Stimulated activated CD4-positive, alpha-beta T cell treated with anti-CD3 and anti-CD28 coated beads, Interleukin-1b, Interleukin-23, amount 100 ng/mL, for 1 hour (primary cell): Measurements from ENCODE around the gene DUT.

Experiments used
- DNase-seq, 2 donors: peaks; one replicate each; pipeline ENCODE4 v3.0.0-alpha.2; 2020; ENCODE audit warnings: low read depth in 2 of 2

The DUT gene

DNA sequence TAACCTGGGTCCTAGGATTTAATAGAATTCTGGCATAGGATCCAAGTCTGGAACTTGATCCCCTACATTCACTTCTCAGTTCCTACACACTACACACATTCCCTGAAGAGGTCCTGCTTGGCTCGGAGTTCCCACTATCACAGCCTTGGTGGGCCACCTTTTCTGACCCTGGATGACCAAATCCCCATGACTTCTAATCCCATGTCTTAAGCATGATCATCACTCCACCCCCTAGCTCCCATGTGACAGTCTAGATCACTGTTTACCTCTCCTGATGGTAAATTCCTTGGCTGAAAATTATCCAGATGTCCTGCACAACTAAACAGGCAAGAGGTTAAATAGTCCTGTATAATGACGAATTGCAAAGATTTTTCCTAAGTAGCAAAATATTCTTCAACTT is 40.3 kb downstream of the DUT start:
- no peak for DNase-seq

DNA sequence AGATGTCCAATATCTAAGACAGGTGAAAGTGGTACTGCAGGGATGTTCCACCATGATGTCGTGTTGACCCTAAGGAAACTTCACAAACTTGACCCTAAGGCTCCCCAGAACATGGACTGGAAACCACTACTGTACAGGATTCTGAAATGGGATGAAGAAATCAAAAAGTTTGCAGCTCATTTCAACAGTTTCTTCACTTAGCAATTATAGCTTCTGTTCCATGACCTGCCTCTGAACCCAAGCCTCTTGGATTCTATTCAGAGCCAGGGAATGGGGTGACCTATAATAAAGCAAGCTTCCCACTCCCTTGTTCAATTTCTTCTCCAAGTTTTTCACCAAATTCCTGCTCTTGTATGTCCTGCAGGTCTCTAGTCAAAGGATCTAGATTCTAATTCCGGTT is 40.7 kb downstream of the DUT start:
- DNase-seq: no peak

DNA sequence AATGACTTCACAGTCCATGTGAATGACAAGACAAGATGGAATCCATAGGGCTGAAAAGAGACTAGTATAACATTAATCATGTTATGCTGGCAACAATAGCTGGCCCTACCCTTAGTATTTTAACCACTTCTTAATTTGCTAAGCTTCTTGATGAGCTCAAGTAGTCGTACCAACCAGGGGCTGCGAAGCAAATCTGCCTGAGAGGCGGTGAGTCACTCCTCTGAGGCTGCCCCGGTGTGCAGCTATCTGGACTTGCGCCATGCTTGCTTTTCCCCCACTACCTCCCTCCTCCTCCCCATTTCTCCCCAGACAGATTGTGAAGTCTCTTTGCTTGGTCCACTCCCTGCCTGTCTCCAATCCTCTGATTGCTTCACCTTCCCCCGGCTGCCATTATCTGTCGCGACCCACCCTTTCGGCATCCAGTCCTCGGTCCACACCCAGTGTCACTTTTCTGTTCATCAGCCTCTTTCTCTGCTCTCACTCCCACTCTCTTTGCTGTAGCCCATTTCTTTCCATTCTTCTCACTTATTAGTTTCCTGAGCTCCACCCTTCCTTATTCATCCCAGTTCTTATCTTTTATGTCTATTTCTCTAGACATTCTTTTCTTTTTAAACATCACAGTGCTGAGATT is 42.7 kb downstream of the DUT start:
- no peak for DNase-seq

DNA sequence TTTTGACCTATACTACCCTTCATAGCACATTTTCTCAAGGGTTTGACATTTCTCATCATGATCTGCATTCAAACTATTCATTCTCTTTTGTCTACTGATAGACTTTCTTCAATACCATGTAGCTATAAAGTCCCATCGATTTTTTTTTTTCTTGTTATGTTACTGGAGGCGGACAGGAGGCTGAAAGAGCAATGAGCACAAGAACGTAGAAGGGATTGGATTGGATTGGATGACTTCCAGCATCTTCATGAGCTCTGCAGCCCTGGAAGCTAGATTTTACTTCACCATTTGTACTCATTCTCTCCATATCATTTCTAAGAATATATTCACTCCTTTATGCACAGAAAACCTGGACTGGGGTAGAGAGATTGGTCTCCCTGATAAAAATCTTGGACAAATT is 43.2 kb downstream of the DUT start:
- no peak for DNase-seq

DNA sequence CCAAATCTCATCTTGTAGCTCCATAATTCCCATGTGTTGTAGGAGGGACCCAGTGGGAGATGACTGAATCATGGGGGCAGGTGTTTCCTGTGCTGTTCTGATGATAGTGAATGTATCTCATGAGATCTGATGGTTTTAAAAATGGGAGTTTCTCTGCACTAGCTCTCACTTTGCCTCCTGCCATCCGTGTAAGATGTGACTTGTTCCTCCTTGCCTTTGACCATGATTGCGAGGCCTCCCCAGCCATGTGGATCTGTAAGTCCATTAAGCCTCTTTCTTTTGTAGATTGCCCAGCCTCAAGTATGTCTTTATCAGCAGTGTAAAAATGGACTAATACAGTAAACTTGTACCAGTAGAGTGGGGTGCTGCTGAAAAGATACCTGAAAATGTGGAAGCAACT is 44.5 kb downstream of the DUT start:
- DNase-seq: no peak

DNA sequence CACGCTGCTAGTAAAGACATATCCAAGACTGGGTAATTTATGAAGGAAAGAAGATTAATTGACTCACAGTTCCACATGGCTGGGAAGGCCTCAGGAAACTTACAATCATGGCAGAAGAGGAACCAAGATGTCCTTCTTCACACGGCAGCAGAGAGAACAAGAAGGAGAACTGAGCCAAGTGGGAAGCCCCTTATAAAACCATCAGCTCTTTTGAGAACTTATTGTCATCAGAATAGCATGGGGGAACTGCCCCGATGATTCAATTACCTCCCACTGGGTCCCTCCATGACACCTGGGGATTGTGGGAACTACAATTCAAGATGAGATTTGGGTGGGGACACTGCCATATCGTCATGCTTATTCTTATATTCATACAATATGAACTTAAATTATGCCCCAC is 49.0 kb downstream of the DUT start:
- DNase-seq: no peak

DNA sequence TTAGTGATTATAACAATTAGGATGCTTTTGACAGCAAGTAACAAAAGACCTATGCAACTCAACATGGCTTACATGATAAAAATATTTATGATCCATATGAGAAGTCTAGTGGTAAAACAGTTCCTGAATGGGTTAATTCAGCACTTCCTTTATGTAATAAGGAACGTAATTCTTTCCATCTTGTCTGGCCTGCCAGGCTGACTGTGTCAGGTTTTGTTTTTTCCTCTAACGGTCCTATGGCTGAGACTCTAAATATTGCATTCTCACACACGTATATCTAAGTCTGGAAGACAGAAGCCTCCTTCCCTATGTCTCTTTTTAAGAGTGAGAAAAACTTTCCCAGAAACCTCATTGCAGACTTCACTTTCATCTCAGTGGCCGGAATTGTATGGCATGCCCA is 50.6 kb downstream of the DUT start:
- DNase-seq: no peak

DNA sequence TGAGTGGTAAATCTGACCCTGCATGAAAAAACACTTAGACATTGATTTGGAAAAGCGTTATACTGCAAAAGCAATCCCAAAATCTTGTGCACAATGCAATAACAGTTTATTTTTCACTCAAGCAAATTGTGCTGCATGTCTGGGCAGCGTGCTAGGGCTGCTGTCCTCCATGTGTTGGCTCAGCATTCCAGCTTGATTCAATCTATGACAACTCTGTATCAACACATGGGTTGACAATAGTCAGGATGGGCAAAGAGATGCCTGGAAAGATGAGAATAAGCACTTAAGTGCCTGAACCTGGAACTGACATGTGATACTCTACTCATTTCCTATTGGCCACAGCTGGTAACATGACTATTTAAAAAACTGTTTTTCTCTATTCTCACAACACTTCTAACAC is 51.8 kb downstream of the DUT start:
- DNase-seq: no peak

DNA sequence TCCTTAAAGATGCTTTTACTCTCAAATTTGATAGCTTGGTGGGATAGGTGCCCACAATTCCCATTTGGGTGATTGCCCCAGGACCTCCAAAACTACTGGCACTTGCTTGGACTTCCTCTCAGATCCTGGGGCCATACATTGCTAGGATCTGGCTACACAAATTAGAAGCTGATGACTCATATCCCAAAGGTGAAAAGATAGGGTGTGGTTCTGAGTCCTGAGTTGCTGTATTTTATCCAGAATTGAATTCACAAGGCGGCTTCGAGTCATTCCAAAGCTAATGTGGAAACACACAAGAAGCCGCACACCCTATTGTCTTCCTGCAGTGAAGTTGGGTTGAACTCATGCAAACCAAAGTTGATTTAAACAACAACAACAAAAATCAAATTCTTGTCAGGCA is 53.4 kb downstream of the DUT start:
- no peak for DNase-seq

DNA sequence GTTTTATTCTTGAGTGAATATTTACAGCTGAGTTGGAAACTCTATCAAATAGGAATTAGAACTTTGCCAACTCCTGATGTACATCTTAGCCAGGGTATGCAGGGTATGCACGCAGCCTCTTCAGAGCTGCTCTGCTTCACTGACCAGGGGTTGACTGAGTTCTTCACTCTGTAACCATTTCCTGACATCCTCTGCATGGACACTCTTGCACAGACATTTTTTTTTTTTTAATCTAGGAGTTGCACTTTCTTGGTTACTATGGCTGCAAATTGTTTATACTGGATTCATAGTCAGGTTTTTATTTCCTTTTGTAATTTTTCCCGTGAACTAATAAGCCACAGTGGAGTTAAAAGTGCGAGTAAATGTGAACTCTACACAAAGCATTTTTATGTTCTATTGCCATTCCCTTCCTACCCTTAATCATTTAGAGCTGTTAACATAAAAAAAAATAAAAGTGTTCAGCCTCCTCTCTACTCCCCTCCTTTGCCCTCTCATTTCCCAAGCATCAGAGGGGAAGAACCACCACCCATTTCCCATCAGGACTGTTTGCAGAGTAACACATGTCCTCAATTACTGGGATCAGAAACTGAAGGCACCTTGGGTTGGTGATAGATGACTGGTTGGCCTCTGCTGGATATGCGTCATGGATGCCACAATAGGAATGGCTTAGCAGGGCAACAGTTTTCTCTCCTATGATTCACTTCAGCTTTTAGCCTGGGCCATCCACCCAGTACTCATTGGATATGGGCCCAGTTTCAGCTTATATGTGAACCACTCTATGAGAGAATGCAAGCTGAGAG is 54.0 kb downstream of the DUT start:
- DNase-seq: no peak

DNA sequence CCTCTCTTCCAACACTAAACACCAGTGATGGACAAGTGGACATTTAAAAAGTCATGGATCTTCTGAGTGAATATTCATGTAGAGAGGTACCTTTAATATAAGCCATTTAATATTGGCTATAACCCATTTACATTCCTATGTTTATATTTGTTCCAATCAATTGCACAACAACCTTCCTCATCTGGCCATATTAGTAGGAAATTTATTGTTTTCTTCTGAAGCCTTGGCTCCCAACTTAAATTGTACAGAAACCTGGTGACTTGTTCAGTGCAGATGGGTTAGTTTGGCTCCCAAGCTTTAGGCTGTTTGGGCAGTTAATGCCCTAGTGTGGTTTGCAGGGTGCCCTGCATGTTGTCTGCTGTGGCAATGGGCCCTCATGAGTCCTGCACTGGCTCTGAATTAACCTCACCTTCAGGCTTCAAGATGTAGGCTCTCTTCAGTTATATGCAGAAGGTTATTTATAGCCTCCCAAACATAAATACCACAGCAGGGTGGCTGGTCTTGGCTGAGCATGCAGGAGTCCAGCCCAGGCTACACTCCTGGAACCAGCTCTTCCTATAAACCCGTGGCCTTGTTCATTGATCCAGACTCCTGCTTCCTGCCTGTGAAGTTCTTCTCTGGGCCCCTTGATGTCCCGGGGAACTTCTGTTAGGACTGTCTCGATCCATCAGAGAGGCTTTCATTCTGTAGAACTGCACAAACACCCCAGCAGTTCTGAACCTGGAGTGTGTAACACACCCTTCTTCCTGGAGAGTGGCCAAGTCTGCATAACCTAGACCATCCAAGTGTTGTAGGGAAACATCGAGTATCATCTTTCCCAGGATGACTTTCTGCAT is 57.0 kb downstream of the DUT start:
- no peak for DNase-seq

DNA sequence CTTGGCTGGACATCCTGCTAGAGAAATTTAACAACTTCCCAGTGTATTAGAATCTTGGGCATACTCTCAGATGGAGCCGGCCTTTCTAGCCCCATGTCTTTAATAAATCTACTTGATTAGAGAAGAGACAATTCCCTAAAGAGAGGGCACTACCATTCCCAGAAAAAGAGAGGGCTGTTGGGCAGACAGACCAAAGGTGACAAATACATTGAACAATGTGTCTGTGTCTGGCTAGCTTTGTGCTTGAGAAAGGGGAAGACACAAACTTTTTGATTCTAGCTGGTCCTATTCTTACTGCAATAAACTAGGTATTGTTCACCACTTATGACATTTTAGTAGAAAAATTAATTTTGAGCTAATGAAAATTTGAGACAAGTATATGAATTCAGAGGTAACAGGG is 57.7 kb downstream of the DUT start:
- DNase-seq: no peak

DNA sequence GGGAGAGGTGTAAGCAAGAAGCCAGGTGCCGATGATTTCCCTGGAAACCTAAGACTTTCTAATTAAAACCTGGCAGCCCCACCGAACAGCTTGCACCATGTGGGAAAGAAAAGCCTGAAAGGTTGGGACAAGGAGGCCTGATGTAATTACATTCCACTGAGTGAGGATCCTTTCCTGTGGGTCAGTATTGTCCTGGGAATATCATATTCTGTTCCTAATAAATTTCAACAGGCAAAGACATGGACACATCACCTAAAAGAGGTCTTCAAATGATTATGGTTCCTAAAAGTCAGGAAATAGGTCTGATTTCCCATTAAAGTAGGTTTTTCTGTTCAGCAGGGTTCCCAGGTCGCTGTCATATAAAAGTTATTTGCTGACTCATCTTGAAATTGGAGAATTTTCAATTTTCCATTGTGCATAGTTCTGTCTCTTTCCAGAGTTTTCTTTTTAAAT is 58.5 kb downstream of the DUT start:
- no peak for DNase-seq

DNA sequence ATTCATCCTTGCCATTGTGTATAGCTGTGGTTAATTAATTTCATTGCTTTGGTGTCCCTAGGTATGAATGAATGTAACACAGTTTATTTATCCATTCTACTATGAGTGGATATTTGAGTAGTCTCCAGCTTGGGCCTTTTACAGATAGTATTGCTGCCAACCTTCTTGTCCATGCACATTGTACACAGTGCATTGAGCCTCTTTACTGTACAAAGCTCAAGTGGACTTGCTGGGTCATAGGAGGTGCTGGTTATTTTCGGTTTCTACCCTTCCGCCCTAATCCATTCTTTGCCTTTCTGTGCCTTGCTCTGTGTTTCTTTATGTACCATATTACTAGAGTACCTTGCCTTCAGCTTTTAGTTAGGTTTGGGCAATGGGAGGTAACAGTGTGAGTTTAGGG is 60.7 kb downstream of the DUT start:
- DNase-seq: no peak

DNA sequence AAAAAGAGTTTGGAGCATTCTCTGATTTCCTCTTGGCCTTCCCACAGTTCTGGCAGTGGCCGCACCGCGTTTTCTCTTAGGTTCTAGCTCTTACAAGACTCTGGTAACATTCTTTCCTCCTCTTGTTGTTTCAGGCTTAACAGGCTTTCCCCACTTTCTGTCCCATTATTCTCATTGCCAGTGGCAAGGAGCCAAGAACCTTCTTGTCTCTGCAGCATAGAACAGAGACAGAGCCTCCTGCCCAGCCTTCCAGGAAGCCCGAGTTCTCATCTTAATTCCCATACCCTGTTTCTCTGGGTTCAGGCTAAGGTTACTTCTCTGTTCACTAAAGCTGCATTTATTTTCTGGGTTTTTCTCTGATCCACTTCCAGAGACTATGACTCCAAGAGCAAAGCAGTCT is 61.1 kb downstream of the DUT start:
- DNase-seq: no peak
